ENCODE results near the gene BPIFB2.

Gene BPIFB2

DNA sequence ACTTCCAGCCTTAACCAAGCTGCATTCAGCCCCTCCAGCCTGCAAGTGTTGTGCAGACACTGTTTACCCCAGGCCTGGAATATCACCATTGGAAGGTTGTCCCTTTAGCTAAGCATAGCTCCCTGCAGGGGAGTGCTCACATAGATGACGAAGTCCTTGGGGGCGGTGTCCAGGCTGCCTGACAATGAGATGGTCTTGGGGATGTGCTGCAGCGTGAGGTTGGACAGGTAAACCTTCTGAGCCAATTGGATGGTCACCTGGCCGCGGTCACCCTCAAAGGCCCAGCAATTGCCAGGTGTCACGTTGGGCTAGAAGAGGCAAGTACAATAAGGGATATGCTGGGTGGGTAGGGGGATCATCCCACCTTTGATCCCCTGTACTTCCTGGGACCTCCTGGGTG lies 21.9 kb upstream of the BPIFB2 start:
- DNase-seq (ENCODE audit: low read depth), result no peak

DNA sequence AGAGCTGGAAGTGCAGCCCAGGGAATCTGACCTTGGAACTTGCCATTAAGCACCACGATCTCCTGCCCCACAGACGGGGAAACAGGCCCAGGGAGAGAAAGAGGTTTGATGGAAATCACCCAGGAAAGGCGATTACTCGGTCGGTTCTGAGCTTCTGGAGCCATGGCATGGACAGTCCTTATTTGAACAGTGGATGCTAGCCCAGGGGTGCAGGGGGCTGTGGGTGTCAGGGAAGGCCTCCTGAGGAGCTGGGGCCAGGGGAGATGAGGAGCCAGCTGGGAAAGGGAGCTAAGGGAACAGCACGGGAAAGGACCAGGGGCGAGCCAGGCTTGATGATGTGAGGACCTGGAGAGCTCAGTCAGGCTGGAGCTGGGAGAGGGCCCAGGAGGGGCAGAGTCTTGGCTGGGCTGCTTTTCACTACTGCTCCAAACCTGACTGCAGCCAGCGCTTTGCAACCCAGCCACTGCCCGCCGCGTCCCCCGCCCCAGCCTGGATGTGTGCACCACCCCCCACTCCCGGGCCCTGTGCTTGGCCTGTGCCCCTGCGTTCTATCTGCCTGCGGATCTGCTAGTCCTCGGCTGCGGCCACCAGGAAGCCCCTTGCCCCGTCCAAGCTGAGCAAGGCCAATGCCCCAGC lies 21.1 kb upstream of the BPIFB2 start:
- no peak for DNase-seq (ENCODE audit: low read depth)

DNA sequence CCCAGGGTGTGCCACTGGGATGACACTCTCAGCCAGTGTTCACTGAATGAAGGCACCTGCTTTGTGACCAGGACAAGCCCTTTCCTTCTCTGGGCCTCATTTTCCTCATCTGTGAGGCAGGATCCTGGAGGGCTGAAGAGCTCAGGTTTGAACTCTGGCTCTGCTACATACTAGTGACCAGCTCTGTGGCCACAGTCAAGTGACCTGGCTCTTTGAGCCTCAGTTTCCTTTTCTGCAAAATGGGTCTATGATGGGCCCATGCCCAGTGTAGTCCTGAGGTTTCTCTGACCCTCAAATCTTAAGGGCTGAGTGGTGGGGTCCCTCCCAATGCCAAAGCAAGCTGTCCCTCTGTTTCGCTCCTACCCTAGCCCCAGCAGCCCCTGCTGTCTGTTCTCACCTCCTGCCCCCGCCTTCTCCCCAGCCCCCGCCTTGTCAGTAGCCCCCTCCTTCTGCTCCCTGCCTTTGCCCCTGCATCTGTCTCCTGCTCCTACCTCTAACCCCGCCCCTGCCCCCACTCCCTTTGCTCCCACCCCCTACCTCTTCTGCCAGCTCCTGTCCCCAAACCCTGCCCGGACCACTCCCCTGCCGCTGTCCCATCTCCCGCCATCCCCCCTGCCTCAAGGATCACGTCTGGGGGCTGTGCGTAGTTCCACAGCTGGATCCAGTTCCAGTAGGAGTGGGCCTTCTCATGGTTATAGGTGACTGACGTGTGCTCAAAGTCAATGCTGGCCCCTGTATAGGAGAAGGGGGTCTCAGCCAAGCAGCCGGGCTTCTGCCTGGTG lies 20.3 kb upstream of the BPIFB2 start:
- DNase-seq (ENCODE audit: low read depth), result no peak

DNA sequence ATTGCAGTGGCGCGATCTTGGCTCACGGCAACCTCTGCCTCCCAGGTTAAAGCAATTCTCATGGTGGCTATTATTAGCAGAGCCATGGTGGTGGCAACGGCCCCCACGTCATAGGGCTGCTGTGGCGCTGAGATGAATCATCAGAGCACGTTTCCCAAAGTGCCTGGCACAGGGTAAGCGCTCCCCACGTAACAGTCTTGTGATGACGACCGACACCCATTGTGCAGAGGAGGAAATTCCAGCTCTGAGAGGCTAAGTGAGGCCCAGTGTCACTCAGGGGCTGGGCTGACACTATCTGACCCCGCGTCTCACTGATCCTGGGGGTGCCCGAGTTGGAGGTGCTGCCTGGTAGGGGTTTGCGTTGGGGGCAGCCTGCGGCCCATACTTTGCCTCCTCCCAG lies 19.5 kb upstream of the BPIFB2 start:
- no peak for DNase-seq (ENCODE audit: low read depth)

DNA sequence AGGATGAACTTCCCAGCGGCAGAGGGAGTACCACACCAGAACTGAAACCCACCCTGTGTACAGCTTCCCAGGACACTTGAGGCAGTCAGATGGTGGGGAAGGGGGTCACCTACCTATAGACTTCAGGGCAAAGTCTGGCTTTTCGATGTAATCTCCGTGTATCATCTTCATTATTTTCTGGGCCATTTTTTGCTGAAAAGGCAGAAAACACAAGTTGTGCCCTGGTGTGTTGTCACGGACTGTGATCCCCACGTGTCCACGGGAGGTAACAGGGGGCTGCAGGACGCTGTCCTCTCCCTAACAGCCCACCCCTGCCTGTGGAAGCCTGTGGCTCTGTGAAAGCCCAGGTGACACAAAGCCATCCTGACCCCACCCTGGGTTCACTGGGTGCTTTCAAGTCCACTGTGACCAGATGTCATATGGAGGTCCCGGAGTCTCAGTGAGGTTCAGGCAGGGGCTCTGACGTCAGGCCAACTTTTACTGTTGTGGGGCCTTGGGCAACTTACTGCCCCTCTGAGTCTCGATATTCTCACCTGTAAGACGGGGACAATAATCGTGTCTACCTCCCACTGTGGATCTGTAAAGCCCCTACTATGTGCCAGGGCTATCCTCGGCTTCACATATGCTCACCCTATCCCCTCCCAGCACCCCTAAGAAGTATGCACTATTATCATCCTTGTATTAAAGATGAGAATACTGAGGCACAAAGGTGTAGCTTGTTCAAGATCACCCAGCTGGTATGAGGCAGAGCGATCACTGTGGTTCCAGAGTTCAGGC lies 17.8 kb upstream of the BPIFB2 start:
- DNase-seq (ENCODE audit: low read depth), result no peak

DNA sequence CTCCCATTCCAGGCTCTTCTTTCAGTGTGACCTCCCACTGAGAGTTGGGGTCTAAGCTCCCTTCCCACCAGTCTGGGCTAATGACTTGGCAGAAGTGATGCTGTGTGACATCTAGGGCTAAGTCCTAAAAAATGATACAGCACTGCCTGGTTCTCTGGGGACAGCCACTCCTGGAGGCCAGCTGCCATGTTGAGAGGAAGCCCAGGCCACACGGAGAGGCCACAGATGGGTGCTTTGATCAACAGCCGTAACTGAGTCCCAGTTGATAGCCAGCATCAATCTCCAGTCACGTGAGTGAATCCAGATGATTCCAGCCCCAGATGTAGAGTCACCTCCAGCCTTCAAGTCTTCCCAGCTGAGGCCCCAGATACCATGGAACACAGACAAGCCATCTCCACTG lies 17.1 kb upstream of the BPIFB2 start:
- DNase-seq (ENCODE audit: low read depth), result no peak

DNA sequence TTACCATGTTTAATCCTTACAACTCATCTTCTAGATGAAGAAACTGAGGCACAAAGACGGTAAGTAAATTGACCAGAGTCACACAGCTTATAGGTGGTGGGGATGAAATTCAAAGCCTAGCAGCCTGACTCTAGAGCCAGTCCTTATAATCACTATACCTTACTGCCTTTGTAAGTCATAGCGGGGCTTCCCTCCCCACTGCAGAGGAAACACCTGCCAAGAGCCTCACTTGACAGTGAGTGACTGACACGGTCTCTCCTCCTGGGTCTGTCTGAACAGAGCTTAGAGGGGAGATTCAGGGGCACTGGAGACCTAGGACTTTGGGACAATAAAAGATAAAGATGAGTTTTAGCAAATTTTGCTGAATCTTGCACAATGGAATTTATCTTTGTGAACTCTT lies 16.1 kb upstream of the BPIFB2 start:
- no peak for DNase-seq (ENCODE audit: low read depth)

DNA sequence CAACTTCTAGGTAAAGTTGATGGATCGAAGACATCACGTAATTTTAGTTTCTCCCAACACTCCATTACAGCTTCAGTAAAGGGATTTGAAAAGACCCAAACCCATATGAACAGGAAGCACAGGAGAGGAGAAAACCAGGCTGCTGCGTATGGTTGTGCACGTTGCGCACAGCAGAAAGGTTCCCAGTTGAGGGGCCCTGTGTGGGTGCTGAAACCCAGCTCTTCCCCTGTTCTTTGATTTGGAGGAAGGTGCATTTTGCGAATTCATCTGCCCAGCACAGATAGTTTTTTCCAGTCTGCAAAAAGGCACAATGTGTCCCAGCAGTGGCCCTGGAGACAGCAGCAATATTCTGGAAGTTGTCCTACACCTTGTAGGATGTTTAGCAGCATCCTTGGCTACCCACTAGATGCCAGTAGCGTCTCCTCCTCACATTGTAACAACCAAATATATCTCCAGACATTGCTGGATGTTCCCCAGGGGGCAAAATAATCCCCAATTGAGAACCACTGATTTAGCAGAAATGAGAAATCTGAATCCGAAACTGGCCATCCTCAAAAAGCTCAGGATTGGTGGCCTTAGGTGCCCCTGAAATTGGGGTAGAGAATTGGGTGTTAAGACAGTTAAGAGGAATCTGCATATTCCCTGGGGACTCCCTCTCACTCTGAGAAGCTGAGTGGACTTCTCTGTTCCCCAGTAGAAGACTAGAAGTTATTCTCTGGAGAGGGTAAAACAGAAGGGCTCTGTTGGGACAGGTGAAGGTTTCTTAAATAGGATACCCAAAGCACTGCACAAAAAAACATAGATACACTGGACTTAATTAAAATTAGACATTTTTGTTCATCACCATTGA lies 15.5 kb upstream of the BPIFB2 start:
- DNase-seq (ENCODE audit: low read depth), result no peak

DNA sequence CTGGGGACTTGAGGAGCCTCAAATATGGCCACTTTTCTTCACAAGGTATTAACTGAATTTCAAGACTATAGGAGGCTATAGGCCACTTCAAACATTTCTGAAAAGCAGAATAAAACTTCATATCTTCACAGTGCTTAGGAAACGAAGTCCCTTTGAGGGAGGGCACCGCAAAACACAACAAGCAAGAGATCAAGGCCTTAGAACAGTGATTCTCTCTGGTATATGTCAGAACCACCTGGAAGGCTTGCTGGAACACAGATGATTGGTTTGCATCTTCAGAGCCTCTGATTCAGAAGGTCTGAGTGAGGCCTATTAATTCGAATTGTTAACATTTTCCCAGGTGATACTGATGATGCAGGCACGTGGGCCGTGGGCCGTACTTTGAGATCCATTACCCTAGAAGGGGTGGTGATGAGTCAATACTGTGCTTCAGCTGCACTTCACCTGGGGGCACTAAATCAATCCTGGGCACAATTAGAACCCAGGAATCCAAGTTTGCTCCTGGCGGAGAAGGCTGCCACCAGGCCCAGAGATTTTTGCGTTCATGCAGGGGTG lies 13.9 kb upstream of the BPIFB2 start:
- DNase-seq (ENCODE audit: low read depth), result no peak

DNA sequence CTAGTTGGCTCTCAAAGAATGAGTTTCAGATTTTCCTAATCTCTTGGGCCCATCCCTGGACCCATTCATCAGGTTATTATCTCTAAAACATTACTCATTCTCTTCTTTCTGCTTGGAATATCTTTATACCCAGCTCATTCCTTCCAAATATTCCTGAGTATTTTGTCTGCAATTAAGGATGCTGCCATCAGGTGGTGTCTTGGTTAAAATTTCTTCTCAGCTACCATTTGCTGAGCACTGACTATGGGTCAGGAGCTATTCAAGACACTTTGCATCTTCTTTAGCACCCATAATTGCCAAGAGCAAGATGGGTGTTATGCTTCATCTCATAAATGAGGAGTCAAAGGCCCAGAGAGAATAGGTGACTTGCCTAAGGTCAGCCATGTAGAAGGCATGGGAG lies 11.7 kb upstream of the BPIFB2 start:
- DNase-seq (ENCODE audit: low read depth), result no peak

DNA sequence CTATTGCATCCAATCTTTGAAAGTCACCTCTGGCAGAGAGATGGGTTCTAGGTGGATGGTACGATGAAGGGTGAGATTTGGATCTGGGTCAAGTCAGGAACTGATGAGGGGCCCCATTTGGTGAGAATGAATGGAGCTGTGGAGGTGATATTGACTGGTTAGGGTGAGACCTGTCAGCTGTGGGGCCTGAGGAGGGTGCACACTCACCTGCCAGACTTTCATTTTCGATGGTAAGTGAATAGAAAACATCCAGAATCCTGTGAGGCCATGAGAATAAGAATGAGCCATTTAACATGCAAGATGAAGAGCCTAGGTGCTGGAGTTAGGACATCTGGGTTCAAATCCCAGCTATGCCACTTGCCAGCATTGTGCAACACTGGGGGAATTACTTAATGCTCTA lies 10.1 kb upstream of the BPIFB2 start:
- DNase-seq (ENCODE audit: low read depth), result no peak

DNA sequence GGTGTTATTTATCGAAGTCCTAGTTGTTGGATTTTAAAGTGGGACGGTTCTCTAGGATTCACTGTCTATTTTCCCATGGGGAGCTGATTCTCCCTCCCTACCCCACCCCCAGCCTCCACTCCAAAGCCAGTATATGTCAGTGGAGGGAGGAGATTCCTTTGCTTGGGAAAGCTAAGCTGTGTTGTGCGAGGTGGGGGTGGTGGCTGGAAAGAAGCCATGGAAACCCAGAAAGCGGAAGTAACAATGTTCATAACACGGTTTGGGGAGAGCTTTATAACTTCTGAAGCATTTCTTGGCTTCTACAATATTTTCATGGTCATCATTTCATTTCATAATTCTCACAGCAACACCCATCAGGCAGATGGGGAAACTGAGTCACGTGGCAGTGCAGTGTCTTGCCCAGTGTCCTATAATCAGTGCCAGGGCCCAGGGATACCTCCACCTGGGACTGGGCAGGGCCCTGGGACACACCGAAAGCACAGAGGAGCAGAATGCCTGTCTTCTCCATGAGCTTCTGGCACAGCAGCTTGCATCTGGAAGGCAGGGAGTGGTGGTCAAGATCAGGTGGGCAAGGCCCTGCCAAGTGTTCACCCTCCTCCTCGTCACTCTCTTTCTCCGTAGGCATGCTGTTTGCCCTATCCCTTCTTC lies 7.8 kb upstream of the BPIFB2 start:
- no peak for DNase-seq (ENCODE audit: low read depth)

DNA sequence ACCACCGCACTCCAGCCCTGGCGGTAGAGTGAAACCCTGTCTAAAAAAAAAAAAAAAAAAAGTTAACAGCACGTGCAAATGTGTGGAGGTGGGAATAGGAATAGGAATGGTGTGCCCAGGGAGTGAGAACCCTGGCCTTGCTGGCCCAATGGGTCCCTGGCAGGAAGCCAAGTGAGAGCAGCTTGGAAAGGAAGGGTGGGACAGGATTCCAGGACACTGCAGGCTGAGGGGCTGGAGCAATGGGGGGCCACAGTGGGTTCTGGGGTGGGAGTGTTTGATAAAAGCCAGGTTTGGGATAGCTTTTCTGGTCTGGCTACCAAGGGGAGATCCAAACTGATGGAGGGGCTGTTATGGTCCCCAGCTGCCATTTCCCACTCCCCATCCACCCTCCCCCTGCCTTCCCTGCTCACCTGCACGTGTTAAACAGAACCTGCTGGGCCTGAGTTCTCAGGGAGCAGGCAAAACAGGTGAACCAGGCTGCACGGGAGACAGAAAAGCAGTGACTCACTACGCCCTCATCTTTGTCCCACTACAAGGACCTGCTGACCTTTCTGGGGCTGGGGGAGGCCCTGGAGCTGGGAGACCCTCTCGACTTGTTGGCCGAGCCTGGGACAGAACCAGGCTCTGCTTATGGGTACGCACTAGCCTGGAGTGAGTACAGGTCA lies 6.6 kb upstream of the BPIFB2 start:
- DNase-seq (ENCODE audit: low read depth), result no peak

DNA sequence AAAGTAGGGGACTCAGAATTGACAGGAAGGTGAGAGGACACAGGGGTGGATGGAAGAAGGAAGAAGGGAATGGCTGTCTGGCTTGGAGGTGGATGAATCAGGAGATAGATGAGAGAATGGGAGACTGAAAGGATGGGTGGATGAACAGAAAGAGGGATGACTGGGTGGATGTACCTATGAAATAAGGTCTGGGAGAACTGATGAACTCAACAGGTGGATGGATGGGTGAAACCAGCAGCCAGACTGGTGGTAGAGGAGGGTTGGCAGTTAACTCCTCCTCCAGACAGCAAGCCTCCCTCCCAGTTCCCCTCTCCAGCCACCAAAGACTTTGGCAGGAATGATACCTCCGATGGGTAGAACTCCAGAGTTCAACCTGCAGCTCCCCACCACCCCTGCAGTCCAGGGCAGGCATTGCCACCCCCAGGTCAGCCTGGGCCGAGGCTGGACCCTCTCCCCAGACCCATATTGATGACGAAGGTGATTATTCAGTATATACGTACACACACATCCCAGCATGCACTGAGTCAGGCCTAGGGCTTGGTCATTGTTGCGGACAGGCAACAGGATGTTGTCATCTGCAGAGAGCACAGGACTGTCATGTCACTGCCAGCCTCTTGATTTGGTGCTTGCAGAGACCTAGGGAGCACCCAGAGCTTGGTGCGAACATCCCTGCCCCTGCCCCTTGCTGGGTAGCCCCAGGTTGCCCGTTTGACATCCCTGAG lies 5.3 kb upstream of the BPIFB2 start:
- DNase-seq (ENCODE audit: low read depth), result no peak

DNA sequence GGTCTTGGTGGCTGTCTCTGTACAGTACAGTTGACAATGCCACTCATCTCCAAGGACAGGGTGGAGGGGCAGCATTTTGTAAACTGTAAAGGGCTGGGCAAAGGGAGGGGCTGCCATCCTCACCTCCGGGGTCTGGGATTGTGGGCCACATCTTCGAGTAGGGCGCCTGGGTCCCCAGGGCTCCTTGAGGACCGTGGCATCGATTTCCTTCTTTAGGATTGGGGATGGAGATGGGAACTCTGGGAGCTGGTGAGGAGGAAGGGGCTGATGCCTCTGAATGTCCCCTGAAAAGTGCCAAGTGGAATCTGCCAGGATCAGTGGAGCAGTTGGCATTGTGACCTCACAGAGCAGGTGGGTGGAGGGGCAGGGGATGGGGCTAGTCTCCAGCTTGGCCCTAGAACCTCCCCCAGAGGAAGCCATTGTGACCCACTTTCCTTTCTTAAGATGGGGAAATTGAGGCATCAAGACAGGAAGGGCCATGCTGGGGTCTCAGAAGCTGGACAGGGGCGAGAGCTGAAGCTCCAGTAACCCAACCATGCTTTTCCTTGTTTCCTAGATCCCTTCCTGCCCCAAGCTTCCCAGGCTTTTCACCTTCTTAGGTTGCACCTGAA lies 3.3 kb upstream of the BPIFB2 start, which contains the start of gene SUN5:
TSS of gene SUN5 (minus strand) at position 293 of the 611 bp plus-strand sequence. CDS start at position 200, 93 bp downstream.
- no peak for DNase-seq (ENCODE audit: low read depth)

DNA sequence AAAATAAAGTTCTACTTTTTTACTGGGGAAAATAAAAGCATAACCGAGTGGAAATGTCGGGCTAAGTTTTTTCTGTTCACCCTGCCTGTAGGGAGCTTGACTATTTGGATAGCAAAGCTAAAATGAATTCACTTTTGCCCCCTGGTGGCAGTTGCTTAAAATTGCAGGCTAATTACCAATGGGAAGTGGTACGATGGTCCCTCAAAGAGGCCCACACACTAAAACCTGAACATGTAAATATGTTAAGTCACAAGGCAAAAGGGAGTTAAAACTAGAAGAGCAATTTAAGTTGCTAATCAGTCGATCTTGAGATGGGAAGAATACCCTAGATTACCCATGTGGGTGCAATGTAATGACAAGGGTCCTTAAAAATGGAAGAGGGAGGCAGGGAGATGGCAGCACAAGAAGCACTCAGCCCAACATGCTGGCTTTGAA lies 2.4 kb upstream of the BPIFB2 start:
- no peak for DNase-seq (ENCODE audit: low read depth)

DNA sequence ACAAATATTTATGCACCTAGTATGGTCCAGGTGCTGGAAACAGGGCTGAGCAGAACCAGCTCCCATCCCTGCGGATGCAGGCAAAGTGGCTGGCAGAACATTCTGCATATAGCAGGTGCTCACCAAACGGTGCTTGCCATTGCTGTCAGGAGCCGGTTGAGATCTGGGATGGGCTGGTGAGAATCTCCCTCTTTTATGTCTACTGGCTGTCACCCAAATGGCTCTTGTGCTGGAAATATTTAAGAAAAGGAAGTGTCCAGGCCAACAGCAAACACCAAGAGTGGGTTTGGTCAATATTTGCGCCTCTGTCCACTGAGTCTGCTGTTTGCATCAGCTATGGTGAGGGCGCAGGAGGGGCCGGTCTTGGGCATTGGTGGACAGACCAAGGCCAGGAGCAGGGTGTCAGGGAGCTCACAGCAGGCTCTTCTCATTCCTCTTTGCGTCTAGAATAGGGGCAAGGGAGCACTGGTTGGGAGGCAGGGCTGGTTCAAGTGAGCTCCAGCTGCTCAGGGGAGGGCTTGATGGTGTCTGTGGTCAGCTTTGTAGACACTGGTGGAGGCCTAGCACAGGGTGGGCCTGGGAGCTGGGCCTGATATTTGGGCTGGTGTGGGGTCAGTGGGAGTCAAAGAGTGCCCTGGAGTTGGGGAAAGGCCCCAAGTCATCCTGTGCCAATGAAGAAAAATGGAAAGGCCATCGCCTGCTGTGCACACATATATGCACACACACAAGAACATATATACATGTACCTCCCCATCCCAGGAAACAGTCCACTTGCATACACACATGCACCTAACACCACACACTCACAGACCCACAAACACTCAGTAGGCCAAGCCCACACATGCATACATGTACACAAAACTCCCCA lies 1.4 kb upstream of the BPIFB2 start:
- DNase-seq (ENCODE audit: low read depth), result no peak

DNA sequence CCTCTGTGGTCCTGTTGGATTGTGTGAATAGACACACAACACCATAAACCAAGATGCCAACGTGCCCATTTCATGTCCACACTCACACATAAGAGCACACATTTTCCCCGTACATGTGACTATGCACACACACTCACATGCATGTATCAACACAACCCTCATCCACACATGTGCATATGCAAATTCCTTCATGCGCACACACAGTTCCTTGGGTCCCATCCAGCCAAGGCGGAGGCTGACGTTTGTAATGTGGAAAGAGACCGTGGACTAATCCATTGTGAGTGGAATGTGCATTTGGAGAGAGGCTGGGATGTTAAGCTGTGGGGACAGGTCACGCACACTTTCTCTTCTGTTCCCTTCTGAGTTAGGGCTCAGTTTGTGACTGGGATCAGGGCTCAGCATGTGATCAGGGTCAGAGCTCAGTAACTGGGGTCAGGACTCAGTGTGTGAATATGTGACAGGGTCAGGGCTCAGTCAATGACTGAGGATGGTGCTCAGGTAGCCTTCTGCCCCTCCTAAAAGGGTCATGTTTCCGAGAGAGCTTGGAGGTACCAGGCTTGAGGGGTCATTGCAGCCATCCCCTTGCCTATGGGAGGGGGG lies 628 bp upstream of the BPIFB2 start:
- DNase-seq (ENCODE audit: low read depth), result no peak

Measured in GM04504 (cell line).